Left renal pelvis (tissue), 4 donors: ENCODE data around the gene PREPL. TPM values are rescaled to one million over a fixed set of nuclear protein-coding genes. Genes with fewer than 3 reads are reported as not detected.
"Not testable (repeated sequence)": the region's sequence is repeated elsewhere in the genome, so short reads cannot be mapped to it uniquely, and the experiment has no call there.

Experiments
- DNase-seq, 4 donors: peaks; one replicate each; pipeline ENCODE4 v3.0.0-alpha.2; 2013; ENCODE audit warnings: low read depth in 4 of 4, low spot score in 3 of 4
- polyA plus RNA-seq, 4 donors: library from polyadenylated mRNA; unstranded; fragments of 120-200 nt; gene quantifications; one replicate each; pipeline ENCODE4 v1.2.1, GENCODE V29; 2013; ENCODE audit not compliant: insufficient read length in 4 of 4

Gene PREPL
- 100 to 1,000 TPM in 3 of 4 donors, 10 to 100 TPM in 1; 74.6 to 187 (median 156) TPM for polyA plus RNA-seq

GRCh38 chr2:44361330-44362206 is at the start of gene PREPL, which contains the start of gene CAMKMT:
PREPL (minus strand) TSS chr2:44361494; CDS start chr2:44346342, 15,152 bp downstream.
CAMKMT (plus strand) TSS chr2:44361947.
- peak; percentile 95 to 99 (median 97) for DNase-seq

- no peak for DNase-seq
Measured at GRCh38 chr2:44398243-44398897, 37.1 kb upstream of the PREPL start.

- no peak for DNase-seq
Measured at GRCh38 chr2:44397447-44398175, 36.3 kb upstream of the PREPL start.

- DNase-seq, result peak in 2 of 4 donors; percentile 2 to 5
Measured at GRCh38 chr2:44392338-44392943, 31.1 kb upstream of the PREPL start.

- no peak for DNase-seq
Measured at GRCh38 chr2:44389895-44390294, 28.6 kb upstream of the PREPL start.

- DNase-seq, result no peak
Measured at GRCh38 chr2:44388877-44389276, 27.6 kb upstream of the PREPL start.

GRCh38 chr2:44385226-44385625 is 23.9 kb upstream of the PREPL start:
- not testable (repeated sequence) for DNase-seq

GRCh38 chr2:44377486-44377885 is 16.2 kb upstream of the PREPL start:
- DNase-seq, result no peak

- no peak for DNase-seq
Measured at GRCh38 chr2:44372246-44372645, 11.0 kb upstream of the PREPL start.

GRCh38 chr2:44371445-44371844 is 10.2 kb upstream of the PREPL start:
- no peak for DNase-seq

GRCh38 chr2:44369392-44369791 is 8.1 kb upstream of the PREPL start:
- DNase-seq, result no peak

GRCh38 chr2:44367591-44367990 is 6.3 kb upstream of the PREPL start:
- DNase-seq, result no peak

- DNase-seq, result no peak
Measured at GRCh38 chr2:44364604-44365003, 3.3 kb upstream of the PREPL start.

- peak in 2 of 4 donors; percentile 22 to 34 for DNase-seq
Measured at GRCh38 chr2:44362207-44363015, 1.1 kb upstream of the PREPL start.

GRCh38 chr2:44360749-44361329 is 455 bp downstream of the PREPL start:
- peak in 2 of 4 donors; percentile 40 to 46 for DNase-seq

- no peak for DNase-seq
Measured at GRCh38 chr2:44358503-44358902, 2.8 kb downstream of the PREPL start.

- DNase-seq, result no peak
Measured at GRCh38 chr2:44354761-44355160, 6.5 kb downstream of the PREPL start.

- DNase-seq, result no peak
Measured at GRCh38 chr2:44352510-44352909, 8.8 kb downstream of the PREPL start.

- DNase-seq, result no peak
Measured at GRCh38 chr2:44351676-44352075, 9.6 kb downstream of the PREPL start.
